ENCODE data around the gene TRIM66.

DNA sequence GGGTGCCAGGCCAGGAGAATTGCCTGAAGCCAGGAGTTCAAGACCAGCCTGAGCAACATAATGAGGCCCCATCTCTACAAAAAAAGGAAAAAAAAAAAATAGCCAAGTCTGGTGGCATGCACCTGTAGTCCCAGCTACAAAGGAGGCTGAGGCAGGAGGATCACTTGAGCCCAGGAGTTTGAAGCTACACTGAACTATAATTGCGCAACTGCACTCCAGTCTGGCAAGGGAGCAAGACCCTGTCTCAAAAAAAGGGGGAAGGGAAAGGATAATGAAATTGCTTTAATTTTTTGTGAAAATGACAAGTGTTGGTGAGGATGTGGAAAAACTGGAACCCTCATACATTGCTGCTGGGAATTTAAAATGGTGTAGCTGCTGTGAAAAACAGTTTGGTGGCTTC lies 107.7 kb downstream of the TRIM66 start:
- TF ChIP-seq TAF1 (IDR thresholded peaks at IDR 0.05; ENCODE audit: borderline replicate concordance, insufficient read depth, low read length) (no peak), POLR2AphosphoS5 (IDR thresholded peaks at IDR 0.05; ENCODE audit: low read depth, low read length) (no peak)
- TF ChIP-seq, protein P1, sequence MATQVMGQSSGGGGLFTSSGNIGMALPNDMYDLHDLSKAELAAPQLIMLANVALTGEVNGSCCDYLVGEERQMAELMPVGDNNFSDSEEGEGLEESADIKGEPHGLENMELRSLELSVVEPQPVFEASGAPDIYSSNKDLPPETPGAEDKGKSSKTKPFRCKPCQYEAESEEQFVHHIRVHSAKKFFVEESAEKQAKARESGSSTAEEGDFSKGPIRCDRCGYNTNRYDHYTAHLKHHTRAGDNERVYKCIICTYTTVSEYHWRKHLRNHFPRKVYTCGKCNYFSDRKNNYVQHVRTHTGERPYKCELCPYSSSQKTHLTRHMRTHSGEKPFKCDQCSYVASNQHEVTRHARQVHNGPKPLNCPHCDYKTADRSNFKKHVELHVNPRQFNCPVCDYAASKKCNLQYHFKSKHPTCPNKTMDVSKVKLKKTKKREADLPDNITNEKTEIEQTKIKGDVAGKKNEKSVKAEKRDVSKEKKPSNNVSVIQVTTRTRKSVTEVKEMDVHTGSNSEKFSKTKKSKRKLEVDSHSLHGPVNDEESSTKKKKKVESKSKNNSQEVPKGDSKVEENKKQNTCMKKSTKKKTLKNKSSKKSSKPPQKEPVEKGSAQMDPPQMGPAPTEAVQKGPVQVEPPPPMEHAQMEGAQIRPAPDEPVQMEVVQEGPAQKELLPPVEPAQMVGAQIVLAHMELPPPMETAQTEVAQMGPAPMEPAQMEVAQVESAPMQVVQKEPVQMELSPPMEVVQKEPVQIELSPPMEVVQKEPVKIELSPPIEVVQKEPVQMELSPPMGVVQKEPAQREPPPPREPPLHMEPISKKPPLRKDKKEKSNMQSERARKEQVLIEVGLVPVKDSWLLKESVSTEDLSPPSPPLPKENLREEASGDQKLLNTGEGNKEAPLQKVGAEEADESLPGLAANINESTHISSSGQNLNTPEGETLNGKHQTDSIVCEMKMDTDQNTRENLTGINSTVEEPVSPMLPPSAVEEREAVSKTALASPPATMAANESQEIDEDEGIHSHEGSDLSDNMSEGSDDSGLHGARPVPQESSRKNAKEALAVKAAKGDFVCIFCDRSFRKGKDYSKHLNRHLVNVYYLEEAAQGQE (IDR thresholded peaks at IDR 0.05; ENCODE audit: insufficient read depth in 1 of 2, low read depth in 2 of 2, low read length in 2 of 2) = no peak
